IPS-18c (cell line): ENCODE measurements around the gene MCTP2.
"Not testable (repeated sequence)": the region's sequence is repeated elsewhere in the genome, so short reads cannot be mapped to it uniquely, and the experiment has no call there.

Experiments
- H3K4me3 ChIP-seq: 2 replicates; pipeline ENCODE4 v1.7.0; 2013; ENCODE audit warnings: low read depth, mild to moderate bottlenecking, low read length, moderate library complexity; ENCODE audit not compliant: insufficient read depth
- H3K9me3 ChIP-seq: one replicate; pipeline ENCODE4 v1.6.1; 2013; ENCODE audit warnings: mild to moderate bottlenecking, low read length, moderate library complexity; ENCODE audit not compliant: control insufficient read depth, insufficient read depth

Gene MCTP2

DNA sequence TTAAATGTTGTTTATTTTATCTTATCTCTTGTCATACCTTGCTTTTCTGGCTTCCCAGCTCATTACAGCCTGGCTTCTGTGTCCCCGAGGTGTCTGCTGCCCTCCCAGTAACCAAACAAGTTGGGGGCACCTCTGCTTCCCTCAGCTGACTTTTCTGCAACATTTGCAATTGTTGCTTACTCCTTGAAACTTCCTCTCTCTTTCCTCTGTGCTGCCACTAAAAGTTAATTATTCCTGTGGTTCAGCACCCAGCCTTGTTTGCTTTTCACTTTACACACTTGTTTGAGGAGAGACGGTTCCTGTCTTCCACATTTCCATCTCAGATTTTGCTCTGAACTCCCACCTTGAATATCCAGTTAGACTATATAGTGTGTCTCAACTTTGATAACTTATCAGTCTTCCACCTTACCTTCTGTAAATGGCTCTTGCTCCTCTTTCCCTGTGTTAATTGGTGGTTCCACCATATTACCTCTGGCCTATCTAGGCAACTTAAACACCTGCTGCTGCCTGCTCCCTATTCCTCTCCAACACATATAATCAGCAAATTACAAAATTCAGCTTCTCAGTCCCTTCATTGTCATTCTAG, 21.6 kb downstream of the MCTP2 start:
- peaks cover 2% of the 10 kb centered on the region for H3K9me3 ChIP-seq
- no peak overlapping the region for H3K4me3 ChIP-seq

DNA sequence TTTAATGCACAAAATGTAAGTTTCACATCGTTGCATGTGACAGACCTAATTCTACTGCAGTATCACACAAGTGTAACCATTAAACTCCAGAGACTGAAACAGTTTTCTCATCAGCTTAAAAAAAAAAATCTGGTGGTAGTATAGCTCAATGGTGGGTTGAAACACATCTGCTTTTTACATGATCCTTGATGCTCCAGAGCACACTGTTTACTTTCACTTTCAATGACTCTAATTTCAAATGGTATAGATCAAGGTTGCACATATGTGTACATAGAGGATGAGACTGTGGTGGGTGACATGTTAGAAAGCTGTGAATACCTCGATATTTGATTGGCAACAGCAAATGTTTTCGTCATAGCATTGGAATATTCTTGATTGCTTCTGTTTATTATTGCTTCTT, 22.4 kb downstream of the MCTP2 start:
- H3K4me3 ChIP-seq, result no peak overlapping the region
- H3K9me3 ChIP-seq, result peaks cover 2% of the 10 kb centered on the region

DNA sequence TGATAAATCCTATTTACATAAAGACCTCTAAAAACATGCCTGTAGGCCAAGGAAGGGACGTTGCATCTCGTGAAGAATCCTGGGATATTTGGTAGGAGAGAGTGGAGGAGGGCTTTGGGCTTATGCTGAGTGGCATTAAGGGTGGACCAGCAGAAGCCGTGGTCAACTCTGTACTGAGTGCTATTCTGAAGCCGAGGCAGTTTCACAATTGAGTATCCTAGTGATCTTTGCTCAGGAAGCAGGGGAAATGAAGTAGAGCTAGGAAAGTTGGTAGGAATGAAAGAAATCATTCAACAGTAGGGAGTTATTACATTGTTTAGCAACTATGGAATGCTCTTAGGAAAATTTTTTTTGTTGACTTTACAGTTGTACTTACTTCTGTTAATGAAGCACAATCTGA, 24.2 kb downstream of the MCTP2 start:
- no peak overlapping the region for H3K4me3 ChIP-seq
- peaks cover 2% of the 10 kb centered on the region for H3K9me3 ChIP-seq

DNA sequence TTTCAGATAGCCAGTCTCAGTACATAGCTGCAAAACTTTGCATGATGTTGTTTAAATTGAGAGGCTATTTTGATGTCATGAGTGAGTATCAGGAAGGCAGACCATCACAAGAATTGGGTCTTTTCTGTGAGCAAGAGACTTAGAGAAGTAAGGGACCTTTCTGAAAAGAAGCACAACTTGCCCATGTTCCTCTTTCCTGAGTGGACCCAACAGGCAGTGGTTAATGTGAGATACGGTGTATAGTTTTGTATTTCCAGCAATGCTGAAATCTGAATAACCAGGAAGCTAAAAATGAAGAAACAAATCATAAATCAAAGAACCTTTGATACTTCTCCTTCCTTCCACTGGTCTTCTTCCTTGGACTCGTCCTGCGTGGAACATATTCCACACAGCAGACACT, 25.1 kb downstream of the MCTP2 start:
- H3K4me3 ChIP-seq, result no peak overlapping the region
- H3K9me3 ChIP-seq, result peaks cover 2% of the 10 kb centered on the region

DNA sequence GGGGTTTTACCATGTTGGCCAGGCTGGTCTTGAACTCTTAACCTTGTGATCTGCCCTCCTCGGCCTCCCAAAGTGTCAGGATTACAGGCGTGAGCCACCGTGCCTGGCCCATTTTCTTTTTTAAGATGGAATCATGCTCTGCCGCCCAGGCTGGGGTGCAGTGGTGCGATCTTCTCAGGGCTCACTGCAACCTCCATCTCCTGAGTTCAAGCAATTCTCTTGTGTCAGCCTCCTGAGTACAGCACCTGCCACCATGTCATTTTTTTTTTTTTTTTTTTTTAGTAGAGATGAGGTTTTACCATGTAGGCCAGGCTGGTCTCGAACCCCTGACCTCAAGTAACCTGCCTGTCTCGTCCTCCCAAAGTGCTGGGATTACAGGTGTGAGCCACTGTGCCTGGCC, 26.4 kb downstream of the MCTP2 start:
- H3K4me3 ChIP-seq, H3K9me3 ChIP-seq: not testable (repeated sequence)

DNA sequence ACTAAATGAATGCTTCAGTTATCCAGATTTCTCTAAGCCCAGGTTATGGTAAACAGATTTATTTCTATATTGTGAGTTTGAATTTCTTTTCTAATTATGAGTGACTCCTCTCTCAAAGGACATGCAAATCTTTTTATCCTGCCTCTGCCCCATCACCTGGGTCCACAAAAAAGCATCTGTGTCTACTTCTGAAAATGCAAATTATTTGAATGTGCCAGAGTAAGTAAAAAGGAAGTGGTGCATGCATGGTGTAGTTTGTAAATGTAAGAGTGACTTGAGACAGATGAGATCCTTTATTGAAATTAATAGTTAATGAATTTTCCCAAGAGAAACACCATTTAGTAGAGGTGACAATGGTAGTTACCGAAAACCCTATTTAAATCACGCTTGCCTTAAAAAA, 26.9 kb downstream of the MCTP2 start:
- Histone ChIP-seq H3K4me3 (no peak overlapping the region), H3K9me3 (no peaks in the 10 kb centered on the region)

DNA sequence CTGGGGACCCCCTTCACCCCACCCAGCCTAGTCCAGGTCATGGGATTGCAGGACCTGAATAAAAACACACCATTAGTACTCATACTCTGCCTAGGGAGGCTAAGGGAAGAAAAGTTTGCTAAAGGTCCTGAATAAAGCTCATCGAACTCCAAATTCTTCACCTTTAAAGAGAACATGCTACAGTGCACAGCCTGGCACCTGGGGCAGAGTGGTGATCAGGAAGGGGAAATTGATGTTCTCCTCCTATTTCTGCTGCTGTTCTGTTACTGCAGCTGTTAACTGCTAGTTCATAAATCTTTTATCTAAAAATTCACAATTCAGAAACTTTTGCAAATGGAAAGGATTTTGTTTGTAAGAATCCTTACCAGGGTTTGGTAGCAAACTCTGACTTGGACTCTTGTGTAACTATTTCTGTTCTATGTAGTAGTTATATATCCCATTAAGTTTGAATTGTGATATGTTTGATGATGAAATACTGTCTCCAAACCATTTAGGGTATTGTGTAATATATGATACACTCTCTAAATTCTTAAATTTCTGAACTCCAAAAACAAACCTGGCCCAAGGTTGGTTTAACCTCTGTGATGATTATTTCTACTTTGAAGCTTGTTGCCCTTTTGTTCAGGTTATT, 27.9 kb downstream of the MCTP2 start:
- no peak overlapping the region for H3K4me3 ChIP-seq
- no peaks in the 10 kb centered on the region for H3K9me3 ChIP-seq

DNA sequence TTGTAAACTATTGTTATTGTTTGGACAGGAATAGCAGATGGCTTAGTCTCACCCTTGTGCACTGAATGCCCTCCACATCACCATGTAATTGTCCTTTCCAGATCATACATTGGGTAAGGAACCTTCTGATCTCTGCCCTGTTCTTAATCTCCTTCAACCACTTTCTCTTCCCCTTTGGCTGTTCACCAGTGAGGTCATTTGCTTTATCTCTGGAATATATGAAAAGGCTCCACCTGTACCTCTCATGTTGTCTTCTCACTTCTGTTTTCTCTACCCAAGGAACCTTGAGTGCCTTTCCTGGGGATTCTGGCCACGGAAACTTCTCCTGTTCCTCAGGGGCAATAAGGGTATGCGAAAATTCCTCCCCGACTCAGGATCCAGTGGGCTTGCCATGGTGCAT, 28.5 kb downstream of the MCTP2 start:
- H3K4me3 ChIP-seq, result no peak overlapping the region
- no peaks in the 10 kb centered on the region for H3K9me3 ChIP-seq

DNA sequence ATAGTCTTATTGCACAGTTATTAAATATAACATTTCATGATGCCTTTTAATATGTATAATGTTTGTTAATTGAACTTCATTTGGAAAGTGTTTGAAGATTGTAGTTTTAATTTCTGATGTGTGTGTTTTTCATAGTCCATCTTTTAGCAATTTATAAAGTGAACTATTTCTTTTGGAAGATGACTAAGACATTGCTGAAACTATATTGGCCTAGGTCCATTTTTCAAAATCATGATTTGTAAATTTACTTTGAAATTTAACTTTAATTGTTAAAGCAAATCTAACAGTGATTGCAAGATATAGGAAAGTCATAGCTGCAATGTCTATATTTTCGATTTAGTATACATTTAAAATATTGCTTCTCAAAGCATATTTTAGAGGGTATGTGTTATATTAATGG, 30.8 kb downstream of the MCTP2 start:
- no peak overlapping the region for H3K4me3 ChIP-seq

DNA sequence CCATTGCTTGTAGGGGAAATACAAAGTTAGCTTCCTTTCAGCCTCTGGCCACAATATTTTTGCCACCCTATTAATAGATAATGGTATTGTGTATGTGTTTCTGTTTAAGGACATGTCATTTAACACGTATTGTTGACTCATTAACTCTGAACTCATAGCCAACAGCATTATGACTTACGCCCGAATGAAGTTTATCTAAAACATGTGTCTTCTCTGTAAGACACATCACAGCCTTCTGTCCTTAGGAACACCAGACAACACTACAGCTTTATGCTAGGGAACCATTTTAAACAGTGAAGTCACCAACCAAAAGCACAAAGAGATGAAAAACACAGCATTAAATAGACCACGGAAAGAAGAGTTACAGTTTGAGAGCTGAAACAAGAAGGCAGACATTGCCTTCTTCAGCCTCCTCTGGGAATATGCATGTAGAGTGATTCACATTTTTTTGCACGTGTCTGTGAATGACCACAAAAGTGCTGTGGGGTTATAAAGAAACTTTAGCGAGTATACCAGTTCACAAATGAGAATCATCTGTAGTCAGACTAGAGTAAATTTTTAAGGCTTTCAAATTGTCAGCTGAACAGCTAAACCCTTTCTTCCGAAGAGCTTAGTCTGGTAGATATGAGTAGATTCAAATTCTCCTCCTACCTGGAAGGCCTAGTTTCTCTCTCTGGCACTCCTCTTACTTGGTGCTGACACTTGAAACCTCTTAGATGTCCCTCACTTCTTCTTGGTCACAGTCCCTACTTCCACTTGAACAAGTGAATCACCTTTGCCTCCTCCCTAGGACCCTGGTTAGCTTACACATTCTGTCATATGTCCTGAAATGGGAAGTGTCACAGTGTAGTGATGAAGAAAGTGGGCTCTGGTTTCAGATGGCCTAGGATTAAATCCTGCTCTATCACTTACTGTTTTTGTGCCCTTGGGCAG, 32.2 kb downstream of the MCTP2 start:
- H3K4me3 ChIP-seq, result no peak overlapping the region
- no peaks in the 10 kb centered on the region for H3K9me3 ChIP-seq

More for the DNA sequence above, 30.8 kb downstream of the MCTP2 start:
- no peaks in the 10 kb centered on the region for H3K9me3 ChIP-seq

DNA sequence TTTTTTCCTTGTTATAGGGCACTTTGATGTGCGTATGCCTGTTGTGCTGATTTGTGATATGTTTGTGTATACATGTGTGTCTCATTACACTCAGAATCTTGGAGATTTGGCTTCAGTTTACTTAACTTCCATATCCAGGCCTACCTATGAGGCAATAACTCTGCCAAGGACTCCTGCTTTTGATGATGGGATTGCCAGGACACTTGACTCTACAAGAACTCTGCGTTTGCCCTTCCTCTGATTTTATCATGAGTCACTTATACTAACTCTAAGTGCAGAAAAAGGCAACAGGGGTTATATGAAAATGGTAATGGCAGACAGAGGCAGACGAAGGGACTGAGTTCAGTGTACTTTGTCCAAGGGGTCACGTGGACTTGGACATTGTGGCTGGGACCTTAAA, 33.6 kb downstream of the MCTP2 start:
- H3K9me3 ChIP-seq, result no peaks in the 10 kb centered on the region
- no peak overlapping the region for H3K4me3 ChIP-seq

DNA sequence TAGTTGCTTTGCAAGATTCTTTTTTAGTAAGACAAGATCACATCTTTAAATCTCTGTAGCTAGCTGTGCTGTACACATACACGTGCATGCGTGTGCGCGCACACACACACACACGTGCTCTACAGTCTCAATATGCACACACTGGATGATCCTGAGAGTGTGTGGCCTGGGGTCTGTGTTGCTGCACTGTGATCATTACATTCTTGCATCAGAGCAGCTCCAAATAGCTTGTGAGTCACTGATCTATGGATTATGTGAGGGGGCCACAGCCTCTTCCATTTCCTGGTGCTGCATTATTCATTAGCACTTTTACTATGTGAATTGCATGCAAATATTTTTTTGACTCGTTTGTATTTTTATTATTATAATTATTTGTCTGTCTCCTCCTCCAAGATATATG, 34.6 kb downstream of the MCTP2 start:
- H3K4me3 ChIP-seq, result no peak overlapping the region
- H3K9me3 ChIP-seq, result no peaks in the 10 kb centered on the region

DNA sequence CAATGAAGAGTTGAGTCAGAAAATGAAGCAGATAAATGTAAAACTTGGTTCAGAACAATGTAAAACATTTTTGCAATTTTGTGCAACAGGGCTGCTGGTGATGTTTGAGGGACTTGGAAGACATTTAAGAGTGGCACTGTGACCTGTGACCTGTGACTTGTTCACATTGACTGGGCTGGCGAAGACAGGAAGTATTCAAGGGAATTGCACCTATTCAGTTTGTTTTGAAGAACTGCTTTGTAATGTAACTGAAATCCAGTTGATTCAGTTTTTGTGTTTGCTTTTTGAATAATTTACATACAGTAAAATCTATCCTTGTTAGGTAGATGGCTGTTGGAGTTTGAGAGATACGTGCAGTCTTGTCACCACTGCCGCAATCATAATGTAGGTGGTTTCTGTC, 35.4 kb downstream of the MCTP2 start:
- H3K9me3 ChIP-seq, result no peaks in the 10 kb centered on the region
- H3K4me3 ChIP-seq, result no peak overlapping the region

DNA sequence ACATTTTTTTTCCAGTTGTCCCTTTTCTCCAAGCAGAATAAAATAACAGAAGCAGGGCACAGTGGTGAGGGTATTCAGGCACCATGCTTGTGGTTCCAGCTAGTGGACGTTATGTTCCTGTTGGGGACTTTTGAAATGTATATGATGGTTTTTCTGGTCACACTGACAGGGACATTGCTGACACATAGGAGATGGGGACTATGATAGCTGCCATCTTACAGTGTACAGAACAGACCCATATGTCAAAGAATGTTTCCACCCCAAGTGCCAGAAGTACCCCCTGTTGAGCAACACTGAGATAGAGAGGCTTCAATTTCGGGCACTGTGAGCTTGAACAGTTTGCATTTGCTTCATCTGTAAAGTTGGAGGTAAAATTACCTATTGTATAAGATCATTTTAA, 38.6 kb downstream of the MCTP2 start:
- Histone ChIP-seq H3K9me3 (no peaks in the 10 kb centered on the region), H3K4me3 (no peak overlapping the region)

DNA sequence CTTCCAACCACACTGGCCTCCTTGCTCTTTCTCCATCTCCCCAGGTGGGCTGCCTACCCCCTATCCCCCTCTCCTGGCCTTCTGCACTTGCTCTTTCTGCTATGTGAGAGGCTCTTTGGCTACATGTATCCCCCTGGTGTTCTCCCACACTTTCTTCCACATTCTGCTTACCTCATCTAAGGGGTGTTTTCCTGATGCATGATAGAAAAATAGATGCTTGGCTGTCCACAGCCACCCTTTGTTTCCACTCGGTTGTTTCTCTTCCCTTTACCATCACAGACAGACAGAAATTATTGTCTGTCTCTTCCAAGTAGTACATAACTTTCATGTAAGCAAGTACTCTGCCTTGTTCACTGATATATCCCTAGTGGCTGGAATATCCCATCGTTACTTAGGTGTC, 39.2 kb downstream of the MCTP2 start:
- no peaks in the 10 kb centered on the region for H3K9me3 ChIP-seq
- H3K4me3 ChIP-seq, result no peak overlapping the region

DNA sequence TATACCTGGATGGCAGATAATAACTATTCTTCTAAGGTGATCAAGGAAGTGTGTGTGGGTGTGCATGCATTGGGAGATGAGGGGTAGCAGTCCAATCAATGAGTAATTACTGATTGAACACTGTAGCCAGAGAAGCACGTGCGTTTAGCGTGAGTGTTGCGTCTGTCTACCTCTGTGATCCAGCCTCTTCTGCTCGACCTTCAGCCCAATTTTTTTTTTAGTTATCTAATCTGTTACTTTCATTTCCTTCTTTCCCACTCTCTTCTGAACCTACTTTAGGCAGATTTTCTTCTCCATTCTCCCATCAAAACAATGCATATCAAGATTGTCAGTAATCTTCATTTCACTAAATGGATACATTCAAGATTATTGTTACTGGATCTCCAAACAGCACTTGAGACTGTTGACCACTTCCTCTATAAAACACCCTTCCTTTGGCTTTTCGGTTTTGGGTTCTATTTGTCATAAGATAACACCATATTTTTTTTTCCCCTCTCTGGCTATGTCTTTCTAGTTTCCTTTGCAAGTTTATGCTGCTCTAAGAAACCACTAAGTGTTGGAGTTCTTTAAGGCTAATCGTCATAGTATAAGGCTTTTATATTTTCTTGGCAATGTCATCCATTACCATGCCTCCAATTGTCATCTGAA, 41.0 kb downstream of the MCTP2 start:
- H3K9me3 ChIP-seq, result no peaks in the 10 kb centered on the region
- H3K4me3 ChIP-seq, result no peak overlapping the region

DNA sequence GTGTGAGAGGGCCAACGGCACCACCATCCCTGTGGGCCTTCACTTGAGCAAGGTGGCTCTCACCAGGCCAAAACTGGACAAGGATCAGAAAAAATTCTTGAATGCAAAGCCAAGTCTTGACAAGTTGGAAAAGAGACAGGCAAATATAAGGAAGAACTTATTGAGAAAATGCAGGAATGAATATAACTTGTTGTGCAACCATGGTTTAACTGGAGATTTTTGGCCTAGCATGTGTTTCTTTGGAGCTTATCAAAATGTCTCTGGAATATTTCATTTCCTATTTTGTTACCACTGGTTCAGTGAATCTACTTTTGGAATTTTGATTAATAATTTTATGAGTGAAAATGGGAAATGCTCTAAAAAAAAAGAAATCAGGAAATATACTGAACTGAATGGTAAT, 42.5 kb downstream of the MCTP2 start:
- no peak overlapping the region for H3K4me3 ChIP-seq
- no peaks in the 10 kb centered on the region for H3K9me3 ChIP-seq

DNA sequence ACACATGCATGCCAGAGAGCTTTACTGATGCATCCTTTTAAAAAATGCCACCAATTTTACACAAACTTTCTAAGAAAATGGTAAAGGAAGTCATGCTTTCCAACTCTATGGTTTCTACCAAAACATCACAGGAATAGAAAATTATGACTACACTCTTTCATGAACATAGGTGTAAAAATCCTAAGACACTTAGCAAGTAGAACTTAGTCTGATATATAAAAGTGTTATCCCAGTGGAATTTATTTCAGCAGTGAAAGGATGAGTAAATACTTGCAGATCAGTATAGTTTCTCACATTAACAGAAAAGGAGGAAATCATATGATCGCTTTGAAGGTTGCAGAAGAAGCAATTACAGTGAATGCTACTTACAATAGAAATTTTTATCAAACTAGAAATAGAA, 43.4 kb downstream of the MCTP2 start:
- H3K9me3 ChIP-seq, result no peaks in the 10 kb centered on the region
- H3K4me3 ChIP-seq, result no peak overlapping the region
